ENCODE results near the gene ONECUT3. TPM values are rescaled to one million over a fixed set of nuclear protein-coding genes. Genes with fewer than 3 reads are reported as not detected.

Gene ONECUT3
- total RNA-seq, 2 donors from 2014 or later, result 0.42 TPM; not detected in 1

- Histone ChIP-seq H3K9me3 (no peaks in the 10 kb centered on the region), H3K36me3 (no peaks in the 10 kb centered on the region), H3K27ac (no peak overlapping the region), H3K4me1 (ENCODE audit: control insufficient read depth in 1 of 2, low read depth in 2 of 2) (peaks cover 0 to 10% of the 10 kb centered on the region in 2 donors), H3K27me3 (replicated peaks; ENCODE audit: insufficient read depth) (peaks cover 13% of the 10 kb centered on the region), H3K4me3 (no peak overlapping the region)
- DNase-seq (ENCODE audit: low spot score) (no peak), ATAC-seq (ENCODE audit: insufficient number of reproducible peaks, low FRiP score, low read depth) (no peak)
- TF ChIP-seq, protein P1, sequence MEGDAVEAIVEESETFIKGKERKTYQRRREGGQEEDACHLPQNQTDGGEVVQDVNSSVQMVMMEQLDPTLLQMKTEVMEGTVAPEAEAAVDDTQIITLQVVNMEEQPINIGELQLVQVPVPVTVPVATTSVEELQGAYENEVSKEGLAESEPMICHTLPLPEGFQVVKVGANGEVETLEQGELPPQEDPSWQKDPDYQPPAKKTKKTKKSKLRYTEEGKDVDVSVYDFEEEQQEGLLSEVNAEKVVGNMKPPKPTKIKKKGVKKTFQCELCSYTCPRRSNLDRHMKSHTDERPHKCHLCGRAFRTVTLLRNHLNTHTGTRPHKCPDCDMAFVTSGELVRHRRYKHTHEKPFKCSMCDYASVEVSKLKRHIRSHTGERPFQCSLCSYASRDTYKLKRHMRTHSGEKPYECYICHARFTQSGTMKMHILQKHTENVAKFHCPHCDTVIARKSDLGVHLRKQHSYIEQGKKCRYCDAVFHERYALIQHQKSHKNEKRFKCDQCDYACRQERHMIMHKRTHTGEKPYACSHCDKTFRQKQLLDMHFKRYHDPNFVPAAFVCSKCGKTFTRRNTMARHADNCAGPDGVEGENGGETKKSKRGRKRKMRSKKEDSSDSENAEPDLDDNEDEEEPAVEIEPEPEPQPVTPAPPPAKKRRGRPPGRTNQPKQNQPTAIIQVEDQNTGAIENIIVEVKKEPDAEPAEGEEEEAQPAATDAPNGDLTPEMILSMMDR (IDR thresholded peaks at IDR 0.05), result no peak
Measured at GRCh38 chr19:1756705-1757465, 3.6 kb downstream of the ONECUT3 start.

- H3K27me3 ChIP-seq (replicated peaks; ENCODE audit: insufficient read depth), result peaks cover 19% of the 10 kb centered on the region
- H3K4me3 ChIP-seq, result no peak overlapping the region
- H3K4me1 ChIP-seq (ENCODE audit: control insufficient read depth in 1 of 2, low read depth in 2 of 2), result peaks cover 0 to 10% of the 10 kb centered on the region in 2 donors
- H3K27ac ChIP-seq, result no peak overlapping the region
- DNase-seq (ENCODE audit: low spot score), result no peak
- ATAC-seq (ENCODE audit: insufficient number of reproducible peaks, low FRiP score, low read depth), result no peak
- no peaks in the 10 kb centered on the region for H3K36me3 ChIP-seq
- TF ChIP-seq, protein P1 (IDR thresholded peaks at IDR 0.05), result no peak
- no peaks in the 10 kb centered on the region for H3K9me3 ChIP-seq
Measured at GRCh38 chr19:1757468-1758230, 4.3 kb downstream of the ONECUT3 start.

GRCh38 chr19:1758231-1758577 is 4.9 kb downstream of the ONECUT3 start:
- Histone ChIP-seq H3K4me3 (no peak overlapping the region), H3K27ac (no peak overlapping the region), H3K4me1 (ENCODE audit: control insufficient read depth in 1 of 2, low read depth in 2 of 2) (peaks cover 0 to 10% of the 10 kb centered on the region in 2 donors), H3K36me3 (no peaks in the 10 kb centered on the region), H3K27me3 (replicated peaks; ENCODE audit: insufficient read depth) (peaks cover 19% of the 10 kb centered on the region), H3K9me3 (no peaks in the 10 kb centered on the region)
- ATAC-seq (ENCODE audit: insufficient number of reproducible peaks, low FRiP score, low read depth), result no peak
- TF ChIP-seq, protein P1 (IDR thresholded peaks at IDR 0.05), result no peak
- no peak for DNase-seq (ENCODE audit: low spot score)

DNA sequence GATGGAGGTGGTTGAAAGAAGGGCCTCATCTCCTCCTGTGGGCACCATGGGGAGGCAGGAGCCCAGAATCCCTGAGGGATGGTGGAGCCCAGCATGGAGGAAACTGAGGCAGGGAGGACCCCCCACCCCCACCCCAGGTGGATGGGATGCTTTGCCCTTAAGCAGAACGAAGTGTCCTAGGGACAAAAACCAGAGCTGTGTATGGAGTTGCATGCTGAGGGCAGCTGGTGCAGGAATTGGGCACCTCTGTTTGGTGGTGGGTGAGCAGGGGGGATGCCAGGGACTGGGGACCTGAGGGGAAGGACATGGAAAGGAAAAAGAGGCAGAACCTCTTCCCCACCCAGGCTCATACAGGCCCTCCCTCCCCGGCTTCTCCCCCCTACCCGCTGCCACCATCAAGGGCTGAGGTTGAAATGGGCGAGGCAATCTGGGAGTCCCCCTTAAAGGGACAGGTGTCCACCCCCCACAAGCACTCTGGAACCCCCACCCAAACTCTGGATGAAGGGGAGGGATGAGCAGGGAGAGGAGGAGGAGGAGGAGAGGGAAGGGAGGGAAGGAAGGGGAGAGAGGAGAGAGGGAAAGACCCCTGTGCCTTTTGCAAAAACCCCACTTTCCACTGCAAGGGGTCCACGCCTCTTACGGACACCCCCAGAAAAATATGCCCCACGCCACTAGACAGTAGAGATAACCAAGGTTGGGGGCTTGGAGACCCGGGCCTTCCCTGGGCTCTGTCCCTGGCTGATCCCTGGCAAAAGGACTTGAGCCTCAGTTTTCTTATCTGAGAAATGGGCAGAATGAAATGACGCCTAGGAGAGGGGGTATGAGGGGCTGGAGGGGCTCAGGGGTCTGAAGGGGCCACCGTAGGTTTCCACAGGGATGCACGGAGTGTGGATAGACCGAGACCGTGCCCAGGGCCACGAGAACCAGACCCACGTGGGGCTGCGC is 5.9 kb downstream of the ONECUT3 start:
- Histone ChIP-seq H3K4me1 (ENCODE audit: control insufficient read depth in 1 of 2, low read depth in 2 of 2) (peaks cover 0 to 10% of the 10 kb centered on the region in 2 donors), H3K27me3 (replicated peaks; ENCODE audit: insufficient read depth) (peaks cover 19% of the 10 kb centered on the region), H3K27ac (no peak overlapping the region), H3K36me3 (no peaks in the 10 kb centered on the region), H3K9me3 (no peaks in the 10 kb centered on the region), H3K4me3 (no peak overlapping the region)
- ATAC-seq (ENCODE audit: insufficient number of reproducible peaks, low FRiP score, low read depth), result no peak
- TF ChIP-seq, protein P1 (IDR thresholded peaks at IDR 0.05), result no peak
- no peak for DNase-seq (ENCODE audit: low spot score)
